Peyer's patch (tissue), 4 donors: ENCODE measurements around the gene SMIM38.

Source experiments
- CTCF ChIP-seq, 6 experiments: fragments of 450-650 bp in 4 of 6; fragments of 200-600 bp in 2 of 6; sonication (generic) in 1 of 6; IDR thresholded peaks; one replicate each; pipeline ENCODE4 v1.5.1; 2017 to 2019; ENCODE audit warnings: antibody characterized with exemption in 6 of 6, mild to moderate bottlenecking in 3 of 6, moderate library complexity in 1 of 6
- POLR2A ChIP-seq, 2 donors: fragments of 450-650 bp; IDR thresholded peaks; one replicate each; pipeline ENCODE4 v1.5.1; 2017; ENCODE audit warnings: antibody characterized with exemption in 2 of 2, mild to moderate bottlenecking in 2 of 2, moderate library complexity in 2 of 2

GRCh38 chr11:69196783-69197169 lies 41.0 kb downstream of the SMIM38 start:
- no peak for TF ChIP-seq CTCF (IDR thresholded peaks at IDR 0.05)
- no peak for TF ChIP-seq POLR2A (IDR thresholded peaks at IDR 0.05)
